ENCODE results near the gene PTPRD.

GRCh38 chr9:10148796-10149195, 464.0 kb downstream of the PTPRD start:
- TF ChIP-seq CTCF (IDR thresholded peaks at IDR 0.05) (no peak), POLR2A (IDR thresholded peaks at IDR 0.05) (no peak)

All from Peyer's patch (tissue), 4 donors.